Measurements from ENCODE around the gene PCGF3.
"Not testable (repeated sequence)": the region's sequence is repeated elsewhere in the genome, so short reads cannot be mapped to it uniquely, and the experiment has no call there.

Gene PCGF3

DNA sequence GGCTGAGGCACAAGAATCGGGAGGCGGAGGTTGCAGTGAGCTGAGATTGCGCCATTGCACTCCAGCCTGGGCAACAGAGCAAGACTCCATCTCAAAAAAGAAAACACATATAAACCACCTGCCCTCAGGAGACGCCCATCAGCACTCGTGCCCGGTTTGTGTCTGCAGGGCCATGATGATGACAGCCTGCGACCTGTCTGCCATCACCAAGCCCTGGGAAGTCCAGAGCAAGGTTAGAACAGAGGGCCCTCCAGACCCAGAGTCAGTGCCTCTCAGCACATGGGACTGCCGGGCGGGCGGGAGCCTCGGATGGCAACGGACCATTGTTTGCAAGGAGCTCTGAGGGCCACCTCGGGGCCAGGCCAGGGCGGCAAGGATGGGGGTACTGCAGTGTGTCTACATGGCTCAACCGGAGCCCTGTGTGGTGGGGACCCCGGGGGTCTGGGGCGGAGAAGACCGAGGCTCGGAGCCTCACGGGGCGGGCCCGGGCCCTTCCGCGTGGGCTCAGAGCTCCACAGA, 40.9 kb upstream of the PCGF3 start:
- TF ChIP-seq, protein P1, sequence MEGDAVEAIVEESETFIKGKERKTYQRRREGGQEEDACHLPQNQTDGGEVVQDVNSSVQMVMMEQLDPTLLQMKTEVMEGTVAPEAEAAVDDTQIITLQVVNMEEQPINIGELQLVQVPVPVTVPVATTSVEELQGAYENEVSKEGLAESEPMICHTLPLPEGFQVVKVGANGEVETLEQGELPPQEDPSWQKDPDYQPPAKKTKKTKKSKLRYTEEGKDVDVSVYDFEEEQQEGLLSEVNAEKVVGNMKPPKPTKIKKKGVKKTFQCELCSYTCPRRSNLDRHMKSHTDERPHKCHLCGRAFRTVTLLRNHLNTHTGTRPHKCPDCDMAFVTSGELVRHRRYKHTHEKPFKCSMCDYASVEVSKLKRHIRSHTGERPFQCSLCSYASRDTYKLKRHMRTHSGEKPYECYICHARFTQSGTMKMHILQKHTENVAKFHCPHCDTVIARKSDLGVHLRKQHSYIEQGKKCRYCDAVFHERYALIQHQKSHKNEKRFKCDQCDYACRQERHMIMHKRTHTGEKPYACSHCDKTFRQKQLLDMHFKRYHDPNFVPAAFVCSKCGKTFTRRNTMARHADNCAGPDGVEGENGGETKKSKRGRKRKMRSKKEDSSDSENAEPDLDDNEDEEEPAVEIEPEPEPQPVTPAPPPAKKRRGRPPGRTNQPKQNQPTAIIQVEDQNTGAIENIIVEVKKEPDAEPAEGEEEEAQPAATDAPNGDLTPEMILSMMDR (IDR thresholded peaks at IDR 0.05; ENCODE audit: low read depth, low read length): no peak
- DNase-seq (ENCODE audit: extremely low read depth, low read depth): no peak

DNA sequence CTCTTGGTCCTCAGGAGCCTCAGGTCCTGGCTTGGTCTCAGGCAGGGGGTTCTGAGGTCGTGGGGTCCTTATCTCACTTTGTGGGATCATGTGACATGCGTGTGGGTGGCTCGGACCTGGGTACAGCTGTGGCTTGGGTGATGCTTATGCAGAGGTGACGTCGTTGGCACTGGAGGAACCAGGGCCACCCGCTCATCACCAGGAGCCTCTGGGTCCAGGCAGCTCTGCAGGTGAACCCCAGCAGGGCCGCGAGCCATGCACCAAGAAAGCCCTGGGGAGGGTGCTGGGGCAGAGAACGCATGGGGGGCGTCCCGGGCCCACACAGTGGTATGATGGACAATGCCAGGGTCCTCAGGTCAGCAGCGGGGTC, 40.3 kb upstream of the PCGF3 start:
- TF ChIP-seq, protein P1 (IDR thresholded peaks at IDR 0.05; ENCODE audit: low read depth, low read length): no peak
- no peak for DNase-seq (ENCODE audit: extremely low read depth, low read depth)

DNA sequence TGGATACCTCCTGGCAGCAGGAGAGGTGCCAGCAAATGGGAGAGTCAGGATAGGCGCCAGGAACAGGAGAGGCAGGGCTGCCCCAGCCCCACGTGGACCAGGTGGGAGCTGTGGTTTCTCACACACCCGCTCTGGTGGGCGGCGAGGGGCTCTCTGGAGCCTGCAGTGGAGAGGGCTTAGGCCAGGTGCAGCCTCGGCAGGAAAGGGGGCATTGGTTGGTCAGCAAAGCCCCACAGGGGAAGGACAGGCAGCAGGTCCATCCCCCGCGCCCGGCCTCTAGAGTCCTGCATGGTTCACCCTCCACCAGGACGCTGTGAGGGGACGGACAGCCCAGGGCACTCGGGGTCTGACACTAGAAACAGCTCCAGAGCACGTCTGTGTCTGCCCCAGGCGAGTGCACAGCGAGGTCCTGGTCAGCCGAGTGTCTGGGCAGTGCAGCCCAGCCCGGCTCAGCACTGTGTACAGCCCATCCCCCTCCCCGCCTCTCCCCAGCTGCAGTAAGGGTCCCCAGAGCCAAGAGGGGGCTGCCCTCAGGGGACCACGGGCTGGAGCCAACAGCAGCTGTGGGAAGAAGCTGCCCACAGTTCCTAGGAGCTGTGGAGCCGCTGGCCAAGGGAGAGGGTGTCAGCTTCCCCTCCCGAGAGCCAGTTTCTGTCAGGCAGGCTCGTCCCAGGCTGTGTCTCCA, 39.7 kb upstream of the PCGF3 start:
- TF ChIP-seq, protein P1 (IDR thresholded peaks at IDR 0.05; ENCODE audit: low read depth, low read length): no peak
- DNase-seq (ENCODE audit: extremely low read depth, low read depth): no peak

DNA sequence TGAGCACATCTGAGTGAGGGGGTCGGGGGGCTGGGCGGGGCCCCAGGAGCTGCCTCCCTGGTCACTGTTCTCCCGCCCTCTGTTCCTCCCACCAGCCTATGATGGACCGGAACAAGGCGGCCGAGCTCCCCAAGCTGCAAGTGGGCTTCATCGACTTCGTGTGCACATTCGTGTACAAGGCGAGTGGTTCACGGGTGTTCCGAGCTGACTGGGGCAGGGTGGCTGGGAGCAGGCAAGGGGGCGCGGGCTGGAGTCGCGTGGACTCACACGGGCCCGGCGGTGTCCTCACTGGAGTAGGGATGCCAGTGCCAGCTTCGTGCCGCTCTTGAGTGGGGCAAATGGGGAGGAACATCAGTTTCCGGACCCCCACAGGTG, 39.2 kb upstream of the PCGF3 start:
- no peak for DNase-seq (ENCODE audit: extremely low read depth, low read depth)
- TF ChIP-seq, protein P1 (IDR thresholded peaks at IDR 0.05; ENCODE audit: low read depth, low read length): no peak

DNA sequence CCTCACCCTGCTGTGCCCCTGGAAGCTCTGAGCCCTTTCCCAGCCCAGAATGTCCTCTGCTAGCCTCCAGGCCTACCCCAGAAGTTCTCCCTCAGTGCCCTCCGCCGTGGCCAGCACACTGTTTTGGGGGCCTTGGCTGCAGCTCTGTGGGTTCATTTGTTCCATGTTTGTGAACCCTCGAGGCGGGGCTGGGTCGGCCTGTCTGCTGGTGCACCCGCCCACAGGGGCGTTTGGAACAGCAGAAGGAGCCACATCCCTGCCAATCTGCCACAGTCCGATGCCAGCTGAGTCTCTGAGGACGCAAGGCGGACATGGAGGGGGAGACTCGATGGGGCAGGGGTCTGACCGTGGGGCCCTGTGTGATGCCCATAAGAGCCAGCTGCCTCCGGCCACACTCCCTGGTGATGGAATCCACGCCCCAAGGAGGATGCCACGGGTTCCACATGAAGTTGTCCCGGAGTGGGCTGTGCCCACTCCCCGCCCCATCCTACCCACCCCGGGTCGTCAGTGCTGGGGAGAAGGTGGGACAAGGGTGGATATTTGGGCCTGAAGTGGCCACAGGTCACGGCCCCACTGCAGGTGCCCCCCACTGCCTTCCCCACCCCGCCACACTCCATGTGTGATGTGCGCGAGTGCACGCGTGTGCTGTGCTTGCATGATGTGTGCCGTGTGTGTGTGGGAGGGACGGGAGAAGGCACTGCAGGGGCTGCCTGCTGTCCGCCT, 38.6 kb upstream of the PCGF3 start:
- no peak for DNase-seq (ENCODE audit: extremely low read depth, low read depth)
- TF ChIP-seq, protein P1 (IDR thresholded peaks at IDR 0.05; ENCODE audit: low read depth, low read length): no peak

DNA sequence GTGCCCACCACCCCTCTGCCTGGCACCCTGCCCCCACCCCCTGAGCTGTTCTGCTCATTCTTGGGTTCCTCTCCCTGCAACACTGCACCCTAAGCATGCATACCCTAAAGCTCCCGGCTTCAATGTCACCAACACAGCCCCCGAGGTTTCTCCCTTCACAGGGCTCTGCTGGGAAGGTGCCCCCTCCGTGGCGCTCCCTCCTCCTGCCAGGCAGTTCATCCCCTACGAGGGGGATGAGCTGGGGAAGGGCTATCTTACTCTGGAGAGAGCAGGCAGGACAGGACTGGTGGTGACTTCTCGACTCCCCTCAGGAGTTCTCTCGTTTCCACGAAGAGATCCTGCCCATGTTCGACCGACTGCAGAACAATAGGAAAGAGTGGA, 38.1 kb upstream of the PCGF3 start:
- no peak for DNase-seq (ENCODE audit: extremely low read depth, low read depth)
- TF ChIP-seq, protein P1 (IDR thresholded peaks at IDR 0.05; ENCODE audit: low read depth, low read length): no peak

DNA sequence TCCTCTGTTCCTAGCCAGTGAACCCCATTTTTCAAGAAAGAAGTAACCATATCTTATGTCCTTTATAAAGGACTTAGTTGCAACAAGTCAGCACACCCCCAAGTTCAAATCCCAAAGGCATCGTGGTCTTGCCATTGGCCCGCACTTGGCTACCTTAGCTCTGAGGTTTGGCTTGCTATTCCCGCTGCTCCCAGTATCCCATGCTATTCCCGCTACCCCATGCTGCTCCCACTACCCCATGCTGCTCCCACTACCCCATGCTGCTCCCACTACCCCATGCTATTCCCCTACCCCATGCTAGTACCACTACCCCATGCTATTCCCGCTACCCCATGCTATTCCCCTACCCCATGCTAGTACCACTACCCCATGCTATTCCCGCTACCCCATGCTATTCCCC, 37.4 kb upstream of the PCGF3 start:
- not testable (repeated sequence) for DNase-seq (ENCODE audit: extremely low read depth, low read depth)

DNA sequence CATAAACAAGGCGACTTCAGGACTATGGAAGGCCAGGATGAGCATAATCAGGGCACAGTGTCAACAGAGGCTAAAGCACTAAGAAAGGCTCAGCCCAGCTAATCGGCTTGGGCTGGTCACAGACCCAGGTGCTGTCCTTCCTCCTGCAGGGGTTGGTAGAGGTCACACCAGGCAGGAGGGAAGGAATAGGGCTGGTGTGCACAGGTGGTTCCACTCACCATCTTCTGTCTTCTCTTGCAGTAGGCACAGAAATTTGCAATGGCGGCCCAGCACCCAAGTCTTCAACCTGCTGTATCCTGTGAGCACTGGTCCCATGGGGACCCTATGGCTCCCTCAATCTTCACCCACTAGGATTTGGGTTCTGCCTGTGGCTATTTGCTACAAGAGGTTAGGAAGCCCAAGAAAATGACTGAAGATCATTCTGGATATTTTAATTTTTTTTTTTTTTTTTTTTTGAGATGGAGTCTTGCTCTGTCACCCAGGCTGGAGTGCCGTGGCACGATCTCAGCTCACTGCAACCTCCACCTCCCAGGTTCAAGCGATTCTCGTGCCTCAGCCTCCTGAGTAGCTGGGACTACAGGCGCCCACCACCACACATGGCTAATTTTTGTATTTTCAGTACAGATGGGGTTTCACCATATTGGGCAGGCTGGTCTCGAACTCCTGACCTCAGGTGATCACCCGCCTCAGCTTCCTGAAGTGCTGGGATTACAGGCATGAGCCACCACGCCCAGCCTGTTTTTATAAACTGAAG, 35.6 kb upstream of the PCGF3 start:
- DNase-seq (ENCODE audit: extremely low read depth, low read depth): not testable (repeated sequence)

Measured in AG09319 (cell line).